Limb (tissue), 2 donors: ENCODE data around the gene IPO9.

Experiments
- DNase-seq, 2 donors: peaks; one replicate each; pipeline ENCODE4 v3.0.0-alpha.2; 2016; ENCODE audit errors: extremely low spot score in 2 of 2

IPO9 gene

GRCh38 chr1:201904579-201904978 lies 75.6 kb downstream of the IPO9 start:
- DNase-seq, result no peak

- DNase-seq, result no peak
These were observed 76.4 kb downstream of the IPO9 start for GRCh38 chr1:201905234-201905890.

GRCh38 chr1:201906336-201906735 lies 77.4 kb downstream of the IPO9 start:
- no peak for DNase-seq

GRCh38 chr1:201907621-201908020 lies 78.7 kb downstream of the IPO9 start:
- DNase-seq, result no peak

- DNase-seq, result no peak
These were observed 83.0 kb downstream of the IPO9 start for GRCh38 chr1:201911826-201912571.

- DNase-seq, result no peak
These were observed 83.9 kb downstream of the IPO9 start for GRCh38 chr1:201912832-201913231.

- no peak for DNase-seq
These were observed 85.7 kb downstream of the IPO9 start for GRCh38 chr1:201914456-201915235.

- DNase-seq, result no peak
These were observed 87.8 kb downstream of the IPO9 start for GRCh38 chr1:201916649-201917249.

- no peak for DNase-seq
These were observed 88.5 kb downstream of the IPO9 start for GRCh38 chr1:201917362-201918033.

GRCh38 chr1:201918343-201918742 lies 89.4 kb downstream of the IPO9 start:
- no peak for DNase-seq

- DNase-seq, result no peak
These were observed 93.1 kb downstream of the IPO9 start for GRCh38 chr1:201921952-201922558.

GRCh38 chr1:201925301-201925567 lies 96.3 kb downstream of the IPO9 start:
- DNase-seq, result no peak

GRCh38 chr1:201925981-201926645 lies 97.2 kb downstream of the IPO9 start:
- DNase-seq, result no peak

- no peak for DNase-seq
These were observed 99.3 kb downstream of the IPO9 start for GRCh38 chr1:201928266-201928665.

GRCh38 chr1:201930137-201930536 lies 101.2 kb downstream of the IPO9 start:
- no peak for DNase-seq

- DNase-seq, result no peak
These were observed 101.8 kb downstream of the IPO9 start for GRCh38 chr1:201930803-201931202.
